ENCODE data around the gene ZSWIM5.

- TF ChIP-seq CTCF (IDR thresholded peaks at IDR 0.05; ENCODE audit: poor library complexity) (no peak), EZH2 (IDR thresholded peaks at IDR 0.05; ENCODE audit: borderline replicate concordance) (no peak), EZH2phosphoT487 (IDR thresholded peaks at IDR 0.05; ENCODE audit: low read depth, severe bottlenecking, unreplicated experiment) (no peak)
Observed at GRCh38 chr1:45035631-45036301, 170.6 kb downstream of the ZSWIM5 start.

Measured in hepatocyte (in vitro differentiated cells).